IMR-90 (cell line): ENCODE measurements around the gene TWIST2. TPM values are rescaled to one million over a fixed set of nuclear protein-coding genes. Genes with fewer than 3 reads are reported as not detected.

ENCODE experiments used
- ATAC-seq: fragments of 200-7000 bp; cut with Tn5 transposase; 2 replicates; pipeline ENCODE4 v1.9.1; 2020; ENCODE audit warnings: low read depth, mild to moderate bottlenecking, moderate library complexity
- BruUV-seq: library from RNA; stranded (reverse); fragments of 400-500 nt; replicated peaks from 2 replicates; lab custom pipeline; 2021; lab: Mats Ljungman, UMichigan
- CTCF ChIA-PET: fragments of 300-600 bp; formaldehyde crosslinking; extraction: SDS; loops from one replicate; lab custom pipeline; 2021; ENCODE audit warnings: antibody characterized with exemption; lab: Yijun Ruan, JAX
- POLR2A ChIA-PET: fragments of 300-600 bp; sonication (Branson Sonifier 250); formaldehyde crosslinking; loops from one replicate; lab custom pipeline; 2022; ENCODE audit warnings: antibody characterized with exemption; ENCODE audit not compliant: unreplicated experiment; lab: Charles Lee
- DNase-seq: peaks from one replicate; pipeline ENCODE4 v3.0.0; 2013
- H2AFZ ChIP-seq: replicated peaks from 2 replicates; pipeline ENCODE3; 2013; ENCODE audit warnings: low read length, mild to moderate bottlenecking; ENCODE audit not compliant: poor library complexity
- H2AK5ac ChIP-seq: 2 replicates; pipeline ENCODE4 v1.6.1; 2013; ENCODE audit warnings: low read depth, low read length, inconsistent platforms
- H2AK9ac ChIP-seq: replicated peaks from 2 replicates; pipeline ENCODE3; 2013; ENCODE audit warnings: mild to moderate bottlenecking, low read depth, low read length, moderate library complexity; ENCODE audit not compliant: poor library complexity
- H2BK120ac ChIP-seq: 2 replicates; pipeline ENCODE4 v1.6.1; 2013; ENCODE audit warnings: low read depth, low read length, inconsistent platforms
- H2BK15ac ChIP-seq: 3 replicates; pipeline ENCODE4 v1.6.1; 2013; ENCODE audit warnings: low read depth, low read length, inconsistent platforms
- H2BK20ac ChIP-seq: 2 replicates; pipeline ENCODE4 v1.6.1; 2013; ENCODE audit warnings: low read depth, mild to moderate bottlenecking, inconsistent platforms, low read length, moderate library complexity
- H2BK5ac ChIP-seq: 2 replicates; pipeline ENCODE4 v1.6.1; 2013; ENCODE audit warnings: mild to moderate bottlenecking, low read depth, low read length, inconsistent platforms; ENCODE audit not compliant: poor library complexity, severe bottlenecking
- H3K14ac ChIP-seq: replicated peaks from 2 replicates; pipeline ENCODE4 v1.6.1; 2013; ENCODE audit warnings: low read depth, low read length, inconsistent platforms
- H3K18ac ChIP-seq: 2 replicates; pipeline ENCODE4 v1.6.1; 2013; ENCODE audit warnings: low read depth, low read length, control low read depth
- H3K23ac ChIP-seq: 2 replicates; pipeline ENCODE4 v1.6.1; 2013; ENCODE audit warnings: low read depth, low read length, inconsistent platforms
- H3K27ac ChIP-seq: 2 replicates; pipeline ENCODE4 v1.5.1; 2013; ENCODE audit warnings: mild to moderate bottlenecking, control low read depth, low read length; ENCODE audit not compliant: insufficient read depth
- H3K27me3 ChIP-seq: 2 replicates; pipeline ENCODE4 v1.6.1; 2013; ENCODE audit warnings: low read length; ENCODE audit not compliant: control insufficient read depth, insufficient read depth
- H3K36me3 ChIP-seq: 2 replicates; pipeline ENCODE4 v1.6.1; 2013; ENCODE audit warnings: low read length, mixed read lengths; ENCODE audit not compliant: control insufficient read depth, insufficient read depth
- H3K4ac ChIP-seq: 2 replicates; pipeline ENCODE4 v1.6.1; 2013; ENCODE audit warnings: low read depth, low read length, inconsistent platforms
- H3K4me1 ChIP-seq: 2 replicates; pipeline ENCODE4 v1.6.1; 2013; ENCODE audit warnings: low read length, mixed read lengths; ENCODE audit not compliant: control insufficient read depth, insufficient read depth
- H3K4me2 ChIP-seq: 2 replicates; pipeline ENCODE4 v1.6.1; 2013; ENCODE audit warnings: low read depth, mild to moderate bottlenecking, control low read depth, low read length, moderate library complexity
- H3K4me3 ChIP-seq: 2 replicates; pipeline ENCODE4 v1.5.1; 2013; ENCODE audit warnings: low read depth, mild to moderate bottlenecking, control low read depth, low read length, moderate library complexity; ENCODE audit not compliant: insufficient read depth
- H3K56ac ChIP-seq: 2 replicates; pipeline ENCODE4 v1.6.1; 2013; ENCODE audit warnings: low read length, inconsistent platforms; ENCODE audit not compliant: insufficient read depth; ENCODE audit errors: extremely low read depth
- H3K79me1 ChIP-seq, 2 experiments: 2 replicates each; pipeline ENCODE4 v1.6.1; 2013; ENCODE audit warnings: low read length in 2 of 2, inconsistent platforms in 1 of 2, low read depth in 1 of 2
- H3K9ac ChIP-seq: 2 replicates; pipeline ENCODE4 v1.6.1; 2013; ENCODE audit warnings: low read depth, low read length, control low read depth
- H3K9me1 ChIP-seq: 2 replicates; pipeline ENCODE4 v1.6.1; 2013; ENCODE audit warnings: low read length, inconsistent platforms; ENCODE audit not compliant: insufficient read depth
- H3K9me3 ChIP-seq: 2 replicates; pipeline ENCODE4 v1.6.1; 2013; ENCODE audit warnings: low read length; ENCODE audit not compliant: control insufficient read depth, insufficient read depth
- H4K20me1 ChIP-seq: 2 replicates; pipeline ENCODE4 v1.6.1; 2013; ENCODE audit warnings: low read length, inconsistent platforms; ENCODE audit not compliant: insufficient read depth
- H4K5ac ChIP-seq: 2 replicates; pipeline ENCODE4 v1.6.1; 2013; ENCODE audit warnings: mild to moderate bottlenecking, low read depth, low read length, control low read depth
- H4K8ac ChIP-seq, 2 experiments: 2 replicates each; pipeline ENCODE4 v1.6.1; 2013; ENCODE audit warnings: low read depth in 2 of 2, low read length in 2 of 2, control low read depth in 1 of 2, inconsistent platforms in 1 of 2
- H4K91ac ChIP-seq: 2 replicates; pipeline ENCODE4 v1.6.1; 2013; ENCODE audit warnings: low read depth, low read length, inconsistent platforms; ENCODE audit not compliant: insufficient read depth
- BHLHE40 ChIP-seq: fragments of 150-350 bp; IDR thresholded peaks from 2 replicates; pipeline ENCODE4 v1.6.1; 2016; ENCODE audit warnings: mild to moderate bottlenecking, low read depth, low read length
- CEBPB ChIP-seq: IDR thresholded peaks from 2 replicates; pipeline ENCODE4 v1.6.1; 2012; ENCODE audit warnings: low read depth, low read length, improper control_type of control experiment
- CTCF ChIP-seq: conservative IDR thresholded peaks from 2 replicates; pipeline ENCODE4 v1.5.1; 2012; ENCODE audit warnings: mild to moderate bottlenecking, low read depth, low read length, improper control_type of control experiment
- ELK1 ChIP-seq: fragments of 150-350 bp; IDR thresholded peaks from 2 replicates; pipeline ENCODE4 v1.6.1; 2016; ENCODE audit warnings: low read depth, mild to moderate bottlenecking, low read length, moderate library complexity, borderline replicate concordance
- MAZ ChIP-seq: IDR thresholded peaks from 2 replicates; pipeline ENCODE4 v1.6.1; 2012; ENCODE audit warnings: low read depth, mild to moderate bottlenecking, low read length, improper control_type of control experiment, moderate library complexity, borderline replicate concordance
- MXI1 ChIP-seq: IDR thresholded peaks from 2 replicates; pipeline ENCODE4 v1.6.1; 2012; ENCODE audit warnings: low read depth, mild to moderate bottlenecking, low read length, moderate library complexity, borderline replicate concordance
- RAD21 ChIP-seq: IDR thresholded peaks from 2 replicates; pipeline ENCODE4 v1.6.1; 2012; ENCODE audit warnings: low read length, improper control_type of control experiment
- USF2 ChIP-seq: fragments of 150-350 bp; IDR thresholded peaks from 2 replicates; pipeline ENCODE4 v1.6.1; 2017; ENCODE audit warnings: mild to moderate bottlenecking, antibody characterized with exemption, low read length, low read depth
- WGBS, 2 experiments: methylation state at CpG; one replicate each; pipeline versions ENCODE4 v1.1.5 to v1.1.7; 2013; ENCODE audit warnings: missing lambda C conversion rate in 2 of 2; ENCODE audit not compliant: insufficient read length in 1 of 2; ENCODE audit errors: extremely low coverage in 2 of 2; 5-methylcytosine and 5-hydroxymethylcytosine counted together
- dilution Hi-C: fragments of 300-500 bp; cut with HindIII; formaldehyde crosslinking; loops from one replicate; pipeline ENCODE4 v1.14.3; 2018; ENCODE audit warnings: low sequenced_read_pairs; ENCODE audit not compliant: unreplicated experiment
- in situ Hi-C: fragments of 300-500 bp; cut with MboI; formaldehyde crosslinking; loops from 3 replicates; pipeline ENCODE4 v1.14.3; 2019; ENCODE audit warnings: low sequenced_read_pairs, inconsistent platforms, mixed read lengths
- intact Hi-C: fragments of 100-400 bp; cut with micrococcal nuclease; formaldehyde crosslinking; loops from 2 replicates; pipeline ENCODE4 v1.10.0; 2022
- polyA plus RNA-seq, 3 experiments: library from polyadenylated mRNA; depleted of rRNA; stranded (reverse); fragments of >200 nt; gene quantifications; 2 replicates each; pipeline ENCODE4 v1.2.3, GENCODE V29; 2012; ENCODE audit warnings: low replicate concordance in 1 of 3
- total RNA-seq: library from RNA; depleted of rRNA; stranded (reverse); fragments of >200 nt; gene quantifications from 2 replicates; pipeline ENCODE4 v1.2.3, GENCODE V29; 2012

The TWIST2 gene
- total and polyA plus RNA-seq, 2 of the 4 experiments (the other 2 are of a cell fraction): 9.3 to 33.6 TPM

GRCh38 chr2:238910751-238911351 lies 63.0 kb downstream of the TWIST2 start:
- H2AK5ac ChIP-seq: no peak overlapping the region
- no peak overlapping the region for H3K23ac ChIP-seq
- H2BK20ac ChIP-seq: no peak overlapping the region
- peaks cover 30% of the 10 kb centered on the region for H3K36me3 ChIP-seq
- no peak overlapping the region for H4K8ac ChIP-seq
- H2BK120ac ChIP-seq: no peak overlapping the region
- no peak overlapping the region for H3K56ac ChIP-seq
- H3K9ac ChIP-seq: no peak overlapping the region
- BruUV-seq: no TSS peak
- H3K18ac ChIP-seq: no peak overlapping the region
- no peak overlapping the region for H2BK15ac ChIP-seq
- dilution Hi-C loops: no loop called here
- no peak overlapping the region for H2BK5ac ChIP-seq
- H3K79me1 ChIP-seq: peaks cover 20 to 43% of the 10 kb centered on the region in 2 experiments
- in situ Hi-C loops: no loop called here
- ATAC-seq (no peak), DNase-seq (no peak)
- TF ChIP-seq BHLHE40 (no peak), MAZ (no peak), CEBPB (no peak), RAD21 (no peak), USF2 (no peak), ELK1 (no peak), MXI1 (no peak), CTCF (no peak)
- no peak overlapping the region for H4K91ac ChIP-seq
- peaks cover 3% of the 10 kb centered on the region; the same call in 1 of the 2 replicates for H3K9me3 ChIP-seq
- H2AFZ ChIP-seq: no peak overlapping the region
- H4K20me1 ChIP-seq: peaks cover 14% of the 10 kb centered on the region; the same call in 1 of the 2 replicates
- intact Hi-C loops: no loop called here
- H3K27ac ChIP-seq: no peak overlapping the region
- H3K4ac ChIP-seq: no peak overlapping the region
- ChIA-PET POLR2A (no interaction called here), CTCF (no interaction called here)
- H3K4me1 ChIP-seq: peaks cover 13% of the 10 kb centered on the region
- peaks cover 42% of the 10 kb centered on the region for H3K9me1 ChIP-seq
- no peak overlapping the region for H2AK9ac ChIP-seq
- H4K5ac ChIP-seq: no peak overlapping the region
- no peak overlapping the region for H3K4me3 ChIP-seq
- 100% methylated on average over 2 of the region's 10 CpGs; no CpG with 5 or more reads in 1 of the 2 experiments for WGBS, 2 experiments
- H3K27me3 ChIP-seq: no peaks in the 10 kb centered on the region
- H3K4me2 ChIP-seq: no peak overlapping the region
- H3K14ac ChIP-seq: no peak overlapping the region
